LNCAP (cell line): ENCODE data around the gene TRMT2A.

Source experiments
- TF ChIP-seq, protein P1 (sequence below): fragments of 450-650 bp; IDR thresholded peaks from 2 replicates; pipeline ENCODE4 v1.5.1; 2017; ENCODE audit warnings: mild to moderate bottlenecking

TRMT2A gene

GRCh38 chr22:20145832-20146223, 28.8 kb upstream of the TRMT2A start:
- TF ChIP-seq, protein P1, sequence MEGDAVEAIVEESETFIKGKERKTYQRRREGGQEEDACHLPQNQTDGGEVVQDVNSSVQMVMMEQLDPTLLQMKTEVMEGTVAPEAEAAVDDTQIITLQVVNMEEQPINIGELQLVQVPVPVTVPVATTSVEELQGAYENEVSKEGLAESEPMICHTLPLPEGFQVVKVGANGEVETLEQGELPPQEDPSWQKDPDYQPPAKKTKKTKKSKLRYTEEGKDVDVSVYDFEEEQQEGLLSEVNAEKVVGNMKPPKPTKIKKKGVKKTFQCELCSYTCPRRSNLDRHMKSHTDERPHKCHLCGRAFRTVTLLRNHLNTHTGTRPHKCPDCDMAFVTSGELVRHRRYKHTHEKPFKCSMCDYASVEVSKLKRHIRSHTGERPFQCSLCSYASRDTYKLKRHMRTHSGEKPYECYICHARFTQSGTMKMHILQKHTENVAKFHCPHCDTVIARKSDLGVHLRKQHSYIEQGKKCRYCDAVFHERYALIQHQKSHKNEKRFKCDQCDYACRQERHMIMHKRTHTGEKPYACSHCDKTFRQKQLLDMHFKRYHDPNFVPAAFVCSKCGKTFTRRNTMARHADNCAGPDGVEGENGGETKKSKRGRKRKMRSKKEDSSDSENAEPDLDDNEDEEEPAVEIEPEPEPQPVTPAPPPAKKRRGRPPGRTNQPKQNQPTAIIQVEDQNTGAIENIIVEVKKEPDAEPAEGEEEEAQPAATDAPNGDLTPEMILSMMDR = no peak

DNA sequence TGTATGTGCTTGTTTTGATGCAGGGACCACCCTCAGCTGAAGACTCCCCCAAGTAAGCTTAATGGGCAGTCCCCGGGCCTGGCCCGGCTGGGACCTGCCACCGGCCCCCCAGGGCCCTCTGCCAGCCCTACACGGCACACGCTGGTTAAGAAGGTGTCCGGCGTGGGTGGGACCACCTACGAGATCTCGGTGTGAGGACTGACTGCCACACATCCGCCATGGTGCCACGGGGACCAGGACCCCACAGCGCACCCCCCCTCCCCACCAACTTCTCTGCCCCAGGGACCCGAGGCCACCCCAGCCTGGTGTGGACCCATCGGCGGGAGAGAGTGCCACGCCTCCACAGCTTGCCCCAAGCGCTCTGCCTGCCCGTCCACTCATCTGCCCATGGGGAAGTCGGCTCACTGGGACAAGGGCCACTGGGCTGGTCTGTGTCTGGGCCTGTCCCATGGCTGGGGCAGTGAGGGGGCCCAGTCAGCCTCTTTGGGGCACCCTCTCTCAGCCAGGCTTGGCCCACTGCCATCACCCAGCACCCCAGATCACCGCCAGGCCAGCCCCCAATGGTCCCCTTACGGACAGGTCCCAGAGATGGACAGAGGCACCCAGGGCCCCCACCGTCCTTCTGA, 28.3 kb upstream of the TRMT2A start:
- TF ChIP-seq, protein P1 = no peak

DNA sequence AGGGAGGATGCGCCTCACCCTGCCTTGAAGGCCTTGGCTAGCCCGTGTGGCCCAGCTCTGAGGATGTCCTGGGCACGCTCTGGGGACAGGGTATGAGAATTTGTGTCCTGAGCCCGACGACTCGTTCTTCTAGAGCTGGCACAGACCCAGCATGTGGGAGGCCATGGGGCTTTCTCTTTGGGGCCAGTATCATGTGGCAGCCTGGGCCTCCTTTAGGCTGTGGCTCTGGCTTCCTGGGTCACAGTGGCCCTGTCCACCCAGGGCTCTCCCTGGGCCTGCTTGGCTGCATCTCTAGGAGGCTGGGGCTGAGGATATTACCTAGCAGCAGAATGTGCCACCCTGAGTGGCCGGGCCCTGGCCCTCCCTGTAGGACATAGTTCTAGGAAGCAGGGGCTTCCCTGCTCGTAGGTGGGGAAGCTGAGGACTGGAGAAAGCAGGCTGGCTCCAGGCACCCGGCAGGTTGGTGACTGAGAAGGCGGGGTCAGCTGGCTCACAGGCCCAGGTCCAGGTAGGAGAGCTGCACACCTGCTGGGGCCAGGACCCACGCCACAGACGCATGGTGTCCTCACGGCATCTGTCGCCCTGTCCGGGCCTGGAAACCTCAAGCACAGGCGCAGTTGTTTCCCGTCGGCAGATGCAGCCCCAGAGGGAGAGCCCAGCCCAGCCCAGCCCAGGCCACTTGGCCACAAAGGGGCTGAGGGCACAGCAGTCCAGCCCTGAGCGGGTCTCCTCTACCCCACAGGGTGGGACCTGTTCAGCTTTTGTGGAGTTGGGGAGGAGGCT, 27.0 kb upstream of the TRMT2A start:
- TF ChIP-seq, protein P1 = no peak

GRCh38 chr22:20142711-20143621, 25.9 kb upstream of the TRMT2A start:
- TF ChIP-seq, protein P1 = no peak

- TF ChIP-seq, protein P1 = no peak
Observed at GRCh38 chr22:20141186-20142077, 24.4 kb upstream of the TRMT2A start.

- TF ChIP-seq, protein P1 = no peak
Observed at GRCh38 chr22:20140521-20140964, 23.5 kb upstream of the TRMT2A start.

DNA sequence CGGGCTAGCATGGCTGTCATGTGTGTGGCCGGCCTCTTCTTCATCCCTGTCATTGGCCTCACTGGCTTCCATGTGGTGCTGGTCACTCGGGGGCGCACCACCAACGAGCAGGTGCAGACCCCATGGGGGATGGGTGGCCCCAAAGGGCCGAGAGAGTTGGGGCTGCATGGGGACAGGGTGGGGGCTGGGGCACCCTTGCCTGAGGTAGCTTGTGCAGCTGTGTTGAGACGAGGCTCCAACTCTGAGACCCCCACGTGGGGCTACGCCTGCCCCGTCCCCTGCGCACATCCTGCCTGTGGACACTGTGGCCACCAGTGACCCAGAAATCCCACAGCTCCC, 23.1 kb upstream of the TRMT2A start:
- TF ChIP-seq, protein P1 = no peak
